Measurements from ENCODE around the gene TUFT1. TPM values are rescaled to one million over a fixed set of nuclear protein-coding genes. Genes with fewer than 3 reads are reported as not detected.

Gene TUFT1
- total and polyA plus RNA-seq, 9 of the 15 experiments (the other 6 are each of a cell fraction or from before 2014, with no cell fraction given): 0.54 to 2.0 (median 1.7) TPM

DNA sequence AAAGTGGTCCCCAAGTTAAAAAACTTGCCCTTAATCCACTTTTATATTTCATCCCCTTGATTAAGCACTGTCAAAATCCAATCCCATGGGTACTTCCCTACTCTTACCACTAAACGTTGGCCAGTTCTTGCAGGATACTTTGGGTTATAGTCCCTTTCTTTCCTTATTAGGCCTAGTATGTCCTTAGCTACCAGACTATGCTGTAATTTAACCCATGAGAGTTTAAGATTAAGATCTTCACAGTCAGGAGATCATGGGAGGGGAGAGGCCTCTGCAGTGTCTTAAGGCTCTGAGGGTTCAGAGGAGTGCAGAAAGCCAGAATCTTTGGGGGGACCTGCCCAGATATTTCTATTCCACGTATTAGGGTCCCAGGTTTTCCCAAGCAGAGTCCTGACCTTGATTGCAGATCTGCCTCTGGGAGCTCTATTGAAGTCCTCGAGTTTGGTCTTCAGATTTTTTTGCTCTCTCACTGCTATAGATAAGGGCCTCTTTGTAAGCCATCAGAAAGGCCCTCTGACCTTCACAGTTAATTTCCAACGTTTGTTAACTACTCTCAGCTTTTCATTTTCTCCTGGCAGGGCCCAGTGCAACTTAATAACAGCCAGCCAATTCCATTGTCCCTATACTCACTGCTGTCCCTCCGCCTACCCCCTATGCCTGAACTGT lies 37.9 kb upstream of the TUFT1 start (continued):
- TF ChIP-seq, protein P1, sequence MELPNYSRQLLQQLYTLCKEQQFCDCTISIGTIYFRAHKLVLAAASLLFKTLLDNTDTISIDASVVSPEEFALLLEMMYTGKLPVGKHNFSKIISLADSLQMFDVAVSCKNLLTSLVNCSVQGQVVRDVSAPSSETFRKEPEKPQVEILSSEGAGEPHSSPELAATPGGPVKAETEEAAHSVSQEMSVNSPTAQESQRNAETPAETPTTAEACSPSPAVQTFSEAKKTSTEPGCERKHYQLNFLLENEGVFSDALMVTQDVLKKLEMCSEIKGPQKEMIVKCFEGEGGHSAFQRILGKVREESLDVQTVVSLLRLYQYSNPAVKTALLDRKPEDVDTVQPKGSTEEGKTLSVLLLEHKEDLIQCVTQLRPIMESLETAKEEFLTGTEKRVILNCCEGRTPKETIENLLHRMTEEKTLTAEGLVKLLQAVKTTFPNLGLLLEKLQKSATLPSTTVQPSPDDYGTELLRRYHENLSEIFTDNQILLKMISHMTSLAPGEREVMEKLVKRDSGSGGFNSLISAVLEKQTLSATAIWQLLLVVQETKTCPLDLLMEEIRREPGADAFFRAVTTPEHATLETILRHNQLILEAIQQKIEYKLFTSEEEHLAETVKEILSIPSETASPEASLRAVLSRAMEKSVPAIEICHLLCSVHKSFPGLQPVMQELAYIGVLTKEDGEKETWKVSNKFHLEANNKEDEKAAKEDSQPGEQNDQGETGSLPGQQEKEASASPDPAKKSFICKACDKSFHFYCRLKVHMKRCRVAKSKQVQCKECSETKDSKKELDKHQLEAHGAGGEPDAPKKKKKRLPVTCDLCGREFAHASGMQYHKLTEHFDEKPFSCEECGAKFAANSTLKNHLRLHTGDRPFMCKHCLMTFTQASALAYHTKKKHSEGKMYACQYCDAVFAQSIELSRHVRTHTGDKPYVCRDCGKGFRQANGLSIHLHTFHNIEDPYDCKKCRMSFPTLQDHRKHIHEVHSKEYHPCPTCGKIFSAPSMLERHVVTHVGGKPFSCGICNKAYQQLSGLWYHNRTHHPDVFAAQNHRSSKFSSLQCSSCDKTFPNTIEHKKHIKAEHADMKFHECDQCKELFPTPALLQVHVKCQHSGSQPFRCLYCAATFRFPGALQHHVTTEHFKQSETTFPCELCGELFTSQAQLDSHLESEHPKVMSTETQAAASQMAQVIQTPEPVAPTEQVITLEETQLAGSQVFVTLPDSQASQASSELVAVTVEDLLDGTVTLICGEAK (IDR thresholded peaks at IDR 0.05): no peak
- TF ChIP-seq, protein P1 (CRISPR knock-in tag; IDR thresholded peaks at IDR 0.05): no peak
- TF ChIP-seq RBM25 (IDR thresholded peaks at IDR 0.05; ENCODE audit: low read depth, low read length, severe bottlenecking): no peak

Measured in K562 (cell line).